ENCODE data around the gene SPOP.

The SPOP gene

GRCh38 chr17:49708515-49709183, 30.8 kb upstream of the SPOP start:
- Histone ChIP-seq H3K4me3 (peak overlapping the region; percentile 75 to 89), H3K36me3 (peaks cover 23 to 56% (median 41%) of the 10 kb centered on the region in 3 donors), H3K27ac (peak overlapping the region; percentile 80 to 90), H3K9me3 (no peaks in the 10 kb centered on the region), H3K4me1 (peaks cover 0 to 32% (median 18%) of the 10 kb centered on the region in 4 donors), H3K27me3 (no peaks in the 10 kb centered on the region)
- DNase-seq, result no peak
- intact Hi-C loops (cut with DNase I; ENCODE audit: low total_unique reads), result loop anchor here (5.0 to 10.0 kb wide), 2 partner anchors 69 to 204 kb away; no protein-coding TSS in a partner anchor
- TF ChIP-seq CTCF (IDR thresholded peaks at IDR 0.05), result peak in 1 of 2 experiments; percentile 3

GRCh38 chr17:49707608-49708514, 30.0 kb upstream of the SPOP start, which contains the start of gene SLC35B1:
Gene SLC35B1, minus strand, starts transcription at chr17:49707964. Its CDS starts 131 bp downstream, at chr17:49707833.
- DNase-seq, result peak; percentile 99
- Histone ChIP-seq H3K4me1 (peaks cover 0 to 32% (median 18%) of the 10 kb centered on the region in 4 donors), H3K4me3 (peak within 1 kb of the TSS; percentile 75 to 89), H3K27ac (peak within 1 kb of the TSS; percentile 80 to 90), H3K27me3 (no peaks in the 10 kb centered on the region), H3K36me3 (peaks cover 31 to 56% (median 41%) of the 10 kb centered on the region in 3 donors), H3K9me3 (no peaks in the 10 kb centered on the region)
- intact Hi-C loops (cut with DNase I; ENCODE audit: low total_unique reads), result loop anchor here (5.0 to 10.0 kb wide), 2 partner anchors 69 to 203 kb away; no protein-coding TSS in a partner anchor
- TF ChIP-seq CTCF (IDR thresholded peaks at IDR 0.05), result peak; percentile 51 to 60

GRCh38 chr17:49707246-49707607, 29.3 kb upstream of the SPOP start:
- peak overlapping the region; percentile 80 to 90 for H3K27ac ChIP-seq
- no peak for TF ChIP-seq CTCF (IDR thresholded peaks at IDR 0.05)
- H3K27me3 ChIP-seq, result no peaks in the 10 kb centered on the region
- H3K36me3 ChIP-seq, result peaks cover 37 to 56% (median 43%) of the 10 kb centered on the region in 3 donors
- no peak for DNase-seq
- peak overlapping the region; percentile 75 to 89 for H3K4me3 ChIP-seq
- no peaks in the 10 kb centered on the region for H3K9me3 ChIP-seq
- H3K4me1 ChIP-seq, result peaks cover 0 to 32% (median 18%) of the 10 kb centered on the region in 4 donors
- intact Hi-C loops (cut with DNase I; ENCODE audit: low total_unique reads), result loop anchor here (5.0 to 10.0 kb wide), 2 partner anchors 70 to 202 kb away; no protein-coding TSS in a partner anchor

- no peak for TF ChIP-seq CTCF (IDR thresholded peaks at IDR 0.05)
- no peak overlapping the region for H3K4me3 ChIP-seq
- no peak for DNase-seq
- H3K27ac ChIP-seq, result no peak overlapping the region
- peaks cover 55 to 57% (median 56%) of the 10 kb centered on the region in 3 donors for H3K36me3 ChIP-seq
- intact Hi-C loops (cut with DNase I; ENCODE audit: low total_unique reads), result loop anchor here (5.0 to 10.0 kb wide), 2 partner anchors 72 to 200 kb away; no protein-coding TSS in a partner anchor
- peaks cover 0 to 32% (median 18%) of the 10 kb centered on the region in 4 donors for H3K4me1 ChIP-seq
- no peaks in the 10 kb centered on the region for H3K9me3 ChIP-seq
- H3K27me3 ChIP-seq, result no peaks in the 10 kb centered on the region
Measured at GRCh38 chr17:49705254-49705653, 27.4 kb upstream of the SPOP start.

GRCh38 chr17:49703557-49704277, 25.8 kb upstream of the SPOP start:
- Histone ChIP-seq H3K27ac (no peak overlapping the region), H3K4me3 (no peak overlapping the region), H3K27me3 (no peaks in the 10 kb centered on the region), H3K4me1 (peaks cover 0 to 31% (median 18%) of the 10 kb centered on the region in 4 donors), H3K36me3 (peaks cover 61 to 62% (median 62%) of the 10 kb centered on the region in 3 donors), H3K9me3 (no peaks in the 10 kb centered on the region)
- intact Hi-C loops (cut with DNase I; ENCODE audit: low total_unique reads), result loop anchor here (5.0 to 10.0 kb wide), 2 partner anchors 149 to 199 kb away; no protein-coding TSS in a partner anchor
- TF ChIP-seq CTCF (IDR thresholded peaks at IDR 0.05), result peak; percentile 43 to 61
- DNase-seq, result no peak
